Bronchial epithelial cell (primary cell): ENCODE results near the gene ANGEL2. TPM values are rescaled to one million over a fixed set of nuclear protein-coding genes. Genes with fewer than 3 reads are reported as not detected.

Source experiments
- DNase-seq: peaks from one replicate; pipeline ENCODE4 v3.0.0-alpha.2; 2010; ENCODE audit warnings: low read depth
- FAIRE-seq: peaks from 2 replicates; lab custom pipeline; 2011; peaks lifted over from hg19 to GRCh38; lab: Jason Lieb, UNC
- H3K27me3 ChIP-seq: 2 replicates; pipeline ENCODE4 v1.5.1; 2011; ENCODE audit warnings: low read length; ENCODE audit not compliant: control insufficient read depth, insufficient read depth
- H3K36me3 ChIP-seq: 2 replicates; pipeline ENCODE4 v1.5.1; 2011; ENCODE audit warnings: low read length; ENCODE audit not compliant: control insufficient read depth, insufficient read depth
- H3K4me3 ChIP-seq: 2 replicates; pipeline ENCODE4 v1.5.1; 2011; ENCODE audit warnings: mild to moderate bottlenecking, low read depth, low read length, control low read depth
- total RNA-seq: library from RNA; depleted of rRNA; stranded (reverse); fragments of >200 nt; gene quantifications from 2 replicates; pipeline ENCODE4 v1.2.1, GENCODE V29; 2014
- TF ChIP-seq, protein P1 (sequence below): IDR thresholded peaks from 2 replicates; pipeline ENCODE4 v1.5.1; 2011; ENCODE audit warnings: mild to moderate bottlenecking, moderate library complexity, low read length, control low read depth, inconsistent platforms; ENCODE audit not compliant: insufficient read depth, severe bottlenecking

ANGEL2 gene
- 22.4 and 23.2 TPM in 2 replicates for total RNA-seq

DNA sequence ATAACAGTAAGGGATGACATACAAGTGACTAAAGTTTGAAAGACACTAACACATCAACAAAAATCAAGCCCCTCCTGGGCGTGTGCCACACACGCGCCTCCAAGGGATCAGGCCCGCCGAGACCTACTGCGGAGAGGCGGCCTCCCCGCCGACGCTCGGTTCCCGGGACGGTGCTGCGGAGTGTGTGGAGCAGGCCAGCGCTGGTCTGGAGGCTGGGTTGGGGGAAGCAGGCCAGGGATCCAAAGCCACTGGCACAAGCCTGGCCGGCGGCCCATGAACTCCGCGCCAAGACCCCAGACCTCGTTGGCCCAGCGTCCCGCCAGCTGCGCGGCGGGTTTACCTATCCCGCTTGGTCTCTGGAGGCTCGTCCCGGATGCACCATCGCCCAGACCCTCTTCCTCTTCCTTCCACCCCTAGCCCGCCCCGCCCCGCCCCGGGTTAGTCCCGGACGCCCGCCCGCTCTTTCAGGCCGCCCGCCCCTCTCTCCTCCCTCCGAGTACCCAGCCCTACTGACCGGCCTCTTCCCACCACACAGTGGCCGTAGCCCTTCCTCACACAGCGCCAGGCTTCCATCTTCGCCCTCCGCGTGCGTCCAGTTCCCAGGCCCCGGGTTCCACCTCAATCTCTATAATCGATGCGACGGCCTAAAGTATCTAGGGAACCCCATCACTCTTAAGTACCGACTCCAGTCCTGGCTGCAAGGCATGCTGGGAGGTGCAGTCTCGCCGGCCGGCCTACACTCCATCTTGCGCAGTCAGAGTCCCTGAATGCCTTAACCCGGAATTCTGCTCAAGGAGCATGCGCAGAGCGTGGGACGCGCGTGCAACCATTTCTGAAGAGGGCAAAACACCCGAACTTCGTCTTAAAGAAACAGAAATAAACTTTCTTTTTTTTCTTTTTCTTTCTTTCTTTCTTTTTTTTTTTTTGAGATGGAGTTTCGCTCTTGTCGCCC, at the start of gene ANGEL2:
TSS of gene ANGEL2 (minus strand) at position 769 of the 952 bp plus-strand sequence. CDS start at position 573, 196 bp downstream.
- no peak for FAIRE-seq
- Histone ChIP-seq H3K27me3 (no peaks in the 10 kb centered on the region), H3K4me3 (peak within 1 kb of the TSS; percentile 89), H3K36me3 (peaks cover 2% of the 10 kb centered on the region)
- TF ChIP-seq, protein P1, sequence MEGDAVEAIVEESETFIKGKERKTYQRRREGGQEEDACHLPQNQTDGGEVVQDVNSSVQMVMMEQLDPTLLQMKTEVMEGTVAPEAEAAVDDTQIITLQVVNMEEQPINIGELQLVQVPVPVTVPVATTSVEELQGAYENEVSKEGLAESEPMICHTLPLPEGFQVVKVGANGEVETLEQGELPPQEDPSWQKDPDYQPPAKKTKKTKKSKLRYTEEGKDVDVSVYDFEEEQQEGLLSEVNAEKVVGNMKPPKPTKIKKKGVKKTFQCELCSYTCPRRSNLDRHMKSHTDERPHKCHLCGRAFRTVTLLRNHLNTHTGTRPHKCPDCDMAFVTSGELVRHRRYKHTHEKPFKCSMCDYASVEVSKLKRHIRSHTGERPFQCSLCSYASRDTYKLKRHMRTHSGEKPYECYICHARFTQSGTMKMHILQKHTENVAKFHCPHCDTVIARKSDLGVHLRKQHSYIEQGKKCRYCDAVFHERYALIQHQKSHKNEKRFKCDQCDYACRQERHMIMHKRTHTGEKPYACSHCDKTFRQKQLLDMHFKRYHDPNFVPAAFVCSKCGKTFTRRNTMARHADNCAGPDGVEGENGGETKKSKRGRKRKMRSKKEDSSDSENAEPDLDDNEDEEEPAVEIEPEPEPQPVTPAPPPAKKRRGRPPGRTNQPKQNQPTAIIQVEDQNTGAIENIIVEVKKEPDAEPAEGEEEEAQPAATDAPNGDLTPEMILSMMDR = no peak
- peak; percentile 95 for DNase-seq

DNA sequence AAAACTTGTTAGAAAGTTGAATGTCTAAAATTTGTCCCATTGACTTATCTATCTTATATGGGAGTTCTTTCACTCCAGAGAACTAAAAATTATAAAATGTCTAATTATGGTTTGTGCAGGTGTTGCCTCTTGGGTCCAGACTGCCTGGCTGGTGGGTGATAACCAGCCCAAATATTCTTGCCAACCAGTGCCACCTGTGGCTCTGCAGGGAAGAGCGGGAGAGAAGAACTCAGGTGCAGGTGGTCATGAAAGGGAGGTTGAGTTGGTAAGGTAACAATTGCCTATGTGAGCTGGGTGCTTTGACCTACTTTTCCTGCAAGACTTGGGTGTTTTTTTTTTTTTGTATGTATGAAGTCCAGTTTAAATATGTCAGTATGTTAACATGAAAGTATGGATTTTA, 45.6 kb upstream of the ANGEL2 start:
- DNase-seq (no peak), FAIRE-seq (no peak)
- H3K27me3 ChIP-seq = no peaks in the 10 kb centered on the region
- no peak overlapping the region for H3K4me3 ChIP-seq
- no peaks in the 10 kb centered on the region for H3K36me3 ChIP-seq
- TF ChIP-seq, protein P1 = no peak

- H3K36me3 ChIP-seq = no peaks in the 10 kb centered on the region
- no peak for DNase-seq
- H3K4me3 ChIP-seq = no peak overlapping the region
- TF ChIP-seq, protein P1 = no peak
- FAIRE-seq = no peak
- H3K27me3 ChIP-seq = no peaks in the 10 kb centered on the region
Measured at GRCh38 chr1:213060836-213061235, 45.2 kb upstream of the ANGEL2 start.

- H3K36me3 ChIP-seq = no peaks in the 10 kb centered on the region
- no peak overlapping the region for H3K4me3 ChIP-seq
- FAIRE-seq (no peak), DNase-seq (no peak)
- TF ChIP-seq, protein P1 = no peak
- no peaks in the 10 kb centered on the region for H3K27me3 ChIP-seq
Measured at GRCh38 chr1:213057264-213058059, 41.8 kb upstream of the ANGEL2 start.

- Histone ChIP-seq H3K4me3 (no peak overlapping the region), H3K36me3 (no peaks in the 10 kb centered on the region), H3K27me3 (no peaks in the 10 kb centered on the region)
- TF ChIP-seq, protein P1 = no peak
- DNase-seq (no peak), FAIRE-seq (no peak)
Measured at GRCh38 chr1:213055767-213056166, 40.1 kb upstream of the ANGEL2 start.
